ENCODE data around the gene TMPRSS3.

The TMPRSS3 gene

DNA sequence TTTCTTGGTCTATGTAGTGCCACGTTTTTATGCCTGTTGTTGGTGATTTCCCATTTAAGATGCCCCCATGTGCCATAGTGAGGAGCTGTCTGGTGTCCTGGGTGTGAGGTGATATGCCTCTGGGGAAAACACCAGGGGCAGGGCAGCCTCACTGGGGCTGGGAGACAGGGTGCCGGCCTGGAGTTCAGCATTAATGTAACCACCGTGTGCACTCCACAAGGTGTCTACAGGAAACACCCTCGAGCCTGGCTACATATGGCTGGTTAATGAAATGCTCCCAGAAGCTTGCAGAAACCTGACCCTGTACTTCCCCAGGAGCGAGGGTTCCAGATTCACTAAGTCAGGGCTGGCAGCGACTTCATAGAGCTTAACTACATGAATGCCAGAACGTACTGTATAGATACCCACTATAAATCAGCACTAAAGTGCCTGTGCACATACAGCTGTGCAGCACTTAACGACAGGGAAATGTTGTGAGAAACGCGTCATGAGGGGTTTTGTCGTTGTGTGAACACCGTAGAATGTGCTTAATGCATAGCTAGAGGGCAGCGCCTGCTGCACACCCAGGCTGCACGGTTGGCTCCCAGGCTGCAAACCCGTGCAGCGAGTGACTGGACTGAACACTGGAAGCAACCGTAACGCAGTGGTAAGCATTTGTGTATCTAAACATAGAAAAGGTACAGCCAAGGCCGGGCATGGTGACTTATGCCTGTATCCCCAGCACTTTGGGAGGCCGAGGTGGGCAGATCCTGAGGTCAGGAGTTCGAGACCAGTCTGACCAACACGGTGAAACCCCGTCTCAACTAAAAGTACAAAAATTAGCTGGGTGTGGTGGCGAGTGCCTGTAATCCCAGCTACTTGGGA lies 55.4 kb downstream of the TMPRSS3 start:
- DNase-seq = no peak

DNA sequence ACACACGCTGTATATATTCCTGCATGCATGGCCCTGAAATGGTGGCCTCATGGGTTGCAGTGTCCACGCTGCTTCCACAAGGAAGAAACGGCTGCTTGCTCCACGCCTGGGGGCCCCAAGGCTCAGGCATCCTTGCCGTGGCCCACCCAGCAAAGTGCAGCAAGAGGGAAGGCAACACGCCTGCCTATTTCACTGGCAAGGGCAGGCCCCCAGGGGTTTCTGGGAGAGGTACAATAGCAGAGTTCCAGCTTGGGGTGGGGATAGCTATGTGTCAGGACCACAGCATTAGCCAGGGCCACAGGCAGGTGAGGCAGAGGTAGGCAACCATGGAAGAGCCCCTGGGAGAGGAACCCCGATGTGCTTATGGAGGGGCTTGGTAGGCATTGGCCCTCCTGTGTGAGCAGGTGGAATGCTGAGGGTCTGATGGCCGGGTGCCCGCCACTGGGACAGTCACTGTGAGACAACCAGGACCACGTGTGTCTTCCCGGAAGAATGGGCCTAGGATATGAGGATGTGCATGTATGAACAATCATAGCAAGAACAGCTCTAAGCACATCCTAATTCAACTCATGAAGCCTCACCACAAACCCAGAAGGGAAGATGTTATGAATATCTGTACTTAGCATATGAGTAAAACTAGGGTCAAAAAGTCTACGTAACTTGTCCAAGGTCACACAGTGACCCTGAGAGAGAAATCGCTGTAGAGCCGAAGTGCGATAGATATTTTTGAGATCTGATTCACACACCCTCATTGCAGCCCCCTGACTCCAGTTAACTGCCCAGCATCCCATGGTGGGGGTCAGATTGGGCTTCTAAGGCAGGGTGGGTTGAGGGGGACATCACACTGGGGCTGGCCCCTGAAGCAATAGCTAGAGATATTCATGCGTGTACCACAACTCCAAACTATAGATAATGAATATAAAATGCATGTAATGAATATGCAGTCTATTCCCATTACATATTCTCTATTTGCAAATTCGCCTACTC lies 56.8 kb downstream of the TMPRSS3 start:
- no peaks in the 10 kb centered on the region for H3K9me3 ChIP-seq
- no peak overlapping the region for H3K4me3 ChIP-seq (ENCODE audit: low read depth, low read length)
- no peaks in the 10 kb centered on the region for H3K36me3 ChIP-seq
- TF ChIP-seq, protein P1, sequence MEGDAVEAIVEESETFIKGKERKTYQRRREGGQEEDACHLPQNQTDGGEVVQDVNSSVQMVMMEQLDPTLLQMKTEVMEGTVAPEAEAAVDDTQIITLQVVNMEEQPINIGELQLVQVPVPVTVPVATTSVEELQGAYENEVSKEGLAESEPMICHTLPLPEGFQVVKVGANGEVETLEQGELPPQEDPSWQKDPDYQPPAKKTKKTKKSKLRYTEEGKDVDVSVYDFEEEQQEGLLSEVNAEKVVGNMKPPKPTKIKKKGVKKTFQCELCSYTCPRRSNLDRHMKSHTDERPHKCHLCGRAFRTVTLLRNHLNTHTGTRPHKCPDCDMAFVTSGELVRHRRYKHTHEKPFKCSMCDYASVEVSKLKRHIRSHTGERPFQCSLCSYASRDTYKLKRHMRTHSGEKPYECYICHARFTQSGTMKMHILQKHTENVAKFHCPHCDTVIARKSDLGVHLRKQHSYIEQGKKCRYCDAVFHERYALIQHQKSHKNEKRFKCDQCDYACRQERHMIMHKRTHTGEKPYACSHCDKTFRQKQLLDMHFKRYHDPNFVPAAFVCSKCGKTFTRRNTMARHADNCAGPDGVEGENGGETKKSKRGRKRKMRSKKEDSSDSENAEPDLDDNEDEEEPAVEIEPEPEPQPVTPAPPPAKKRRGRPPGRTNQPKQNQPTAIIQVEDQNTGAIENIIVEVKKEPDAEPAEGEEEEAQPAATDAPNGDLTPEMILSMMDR (IDR thresholded peaks at IDR 0.05; ENCODE audit: low read depth, low read length) = no peak
- H3K4me1 ChIP-seq = no peaks in the 10 kb centered on the region
- peaks cover 7% of the 10 kb centered on the region; the same call in 1 of the 2 replicates for H3K27me3 ChIP-seq
- DNase-seq = no peak

More for the DNA sequence above, 55.4 kb downstream of the TMPRSS3 start:
- no peaks in the 10 kb centered on the region for H3K9me3 ChIP-seq
- no peak overlapping the region for H3K4me3 ChIP-seq (ENCODE audit: low read depth, low read length)
- peaks cover 7% of the 10 kb centered on the region; the same call in 1 of the 2 replicates for H3K27me3 ChIP-seq
- TF ChIP-seq, protein P1 (IDR thresholded peaks at IDR 0.05; ENCODE audit: low read depth, low read length) = no peak
- H3K36me3 ChIP-seq = no peaks in the 10 kb centered on the region
- no peaks in the 10 kb centered on the region for H3K4me1 ChIP-seq

DNA sequence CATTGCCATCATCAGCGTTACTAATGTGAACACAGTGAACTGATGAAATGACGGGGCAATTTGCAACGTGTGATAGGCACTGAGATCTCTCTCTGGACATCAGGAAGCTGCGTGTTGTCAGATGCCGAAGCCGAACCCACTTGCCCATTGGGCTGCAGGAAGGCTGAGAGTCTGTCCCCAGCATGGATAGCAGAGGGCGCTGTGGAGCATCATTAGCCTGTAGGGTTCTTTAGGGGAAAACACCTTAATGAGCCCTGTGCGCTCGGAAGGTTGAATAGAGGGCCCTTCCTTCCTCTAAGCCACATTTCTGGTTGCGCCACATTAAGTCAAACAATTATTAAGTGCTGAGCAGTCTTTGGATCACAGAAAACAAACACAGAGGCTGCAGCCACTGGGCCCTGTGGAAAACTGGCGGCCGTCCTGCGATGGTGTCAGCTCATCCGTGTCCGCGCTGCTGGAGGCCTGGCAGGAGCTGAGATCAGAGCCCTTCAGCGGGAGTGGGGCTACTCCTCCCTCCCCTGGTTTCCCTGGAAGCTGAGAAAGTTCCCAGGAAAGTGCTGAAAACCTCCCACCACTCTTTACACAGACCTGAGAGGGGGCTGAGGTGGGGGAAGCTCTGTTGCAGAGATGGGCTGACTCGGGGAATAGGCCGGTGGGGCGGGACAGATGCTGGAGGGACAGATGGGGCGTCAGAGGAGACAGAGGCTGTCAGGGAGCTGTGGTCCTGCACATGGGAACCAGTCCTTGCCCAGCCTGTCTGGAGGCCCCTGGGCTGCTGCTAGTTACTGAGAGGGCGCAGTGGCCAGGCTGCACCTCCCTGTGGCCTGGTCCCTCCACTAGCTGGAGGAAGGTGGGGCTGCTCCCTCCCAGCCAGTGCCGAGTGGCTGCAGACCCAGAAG lies 57.8 kb downstream of the TMPRSS3 start:
- H3K9me3 ChIP-seq = no peaks in the 10 kb centered on the region
- peaks cover 7% of the 10 kb centered on the region; the same call in 1 of the 2 replicates for H3K27me3 ChIP-seq
- no peak overlapping the region for H3K4me3 ChIP-seq (ENCODE audit: low read depth, low read length)
- no peaks in the 10 kb centered on the region for H3K4me1 ChIP-seq
- TF ChIP-seq, protein P1 (IDR thresholded peaks at IDR 0.05; ENCODE audit: low read depth, low read length) = peak; percentile 68
- peak; percentile 52 for DNase-seq
- H3K36me3 ChIP-seq = no peaks in the 10 kb centered on the region

DNA sequence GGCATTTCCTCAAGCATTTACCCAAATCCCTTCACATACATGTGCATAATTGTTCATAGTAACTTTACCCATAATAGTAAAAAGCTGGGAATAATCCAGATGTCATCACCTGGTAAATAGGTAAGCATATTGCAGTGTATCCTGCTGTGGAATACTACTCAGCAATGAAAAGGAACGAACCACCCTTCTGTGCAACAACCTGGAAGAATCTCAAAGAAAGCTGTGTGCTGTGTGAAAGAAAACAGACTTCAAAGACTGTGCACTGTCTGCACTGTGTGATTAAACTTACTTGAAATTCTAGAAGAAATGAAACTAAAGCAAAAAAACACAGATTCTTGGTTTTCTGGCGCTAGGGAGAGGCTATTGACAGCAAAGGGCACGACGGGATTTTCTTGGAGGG lies 58.6 kb downstream of the TMPRSS3 start:
- H3K4me1 ChIP-seq = no peaks in the 10 kb centered on the region
- no peaks in the 10 kb centered on the region for H3K36me3 ChIP-seq
- no peaks in the 10 kb centered on the region for H3K9me3 ChIP-seq
- TF ChIP-seq, protein P1 (IDR thresholded peaks at IDR 0.05; ENCODE audit: low read depth, low read length) = no peak
- no peak for DNase-seq
- peaks cover 7% of the 10 kb centered on the region; the same call in 1 of the 2 replicates for H3K27me3 ChIP-seq
- H3K4me3 ChIP-seq (ENCODE audit: low read depth, low read length) = no peak overlapping the region

DNA sequence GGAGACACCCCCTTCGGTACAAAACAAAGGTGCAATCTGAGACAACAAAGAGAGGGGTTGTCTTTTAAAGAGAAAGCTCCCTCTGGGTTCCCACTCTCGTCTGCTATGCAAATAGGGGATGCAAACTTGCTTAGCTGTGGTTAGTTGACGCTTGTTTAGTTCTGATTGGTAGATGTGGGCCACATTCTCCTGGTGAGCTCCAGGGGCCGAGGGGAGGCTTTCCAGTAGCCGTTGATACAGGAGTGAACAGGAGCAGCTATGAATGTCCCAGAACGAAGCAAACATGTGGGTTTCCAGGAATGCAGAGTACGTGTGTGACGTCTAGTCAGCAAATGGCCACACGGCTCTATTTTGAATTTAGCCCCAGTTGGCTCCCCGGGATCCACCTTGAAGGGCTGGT lies 59.8 kb downstream of the TMPRSS3 start:
- Histone ChIP-seq H3K4me3 (ENCODE audit: low read depth, low read length) (no peak overlapping the region), H3K27me3 (peaks cover 7% of the 10 kb centered on the region; the same call in 1 of the 2 replicates), H3K4me1 (no peaks in the 10 kb centered on the region), H3K36me3 (no peaks in the 10 kb centered on the region), H3K9me3 (no peaks in the 10 kb centered on the region)
- no peak for DNase-seq
- TF ChIP-seq, protein P1 (IDR thresholded peaks at IDR 0.05; ENCODE audit: low read depth, low read length) = no peak
